OCI-LY7 (cell line): ENCODE measurements around the gene TCP10L. TPM values are rescaled to one million over a fixed set of nuclear protein-coding genes. Genes with fewer than 3 reads are reported as not detected.

Source experiments
- BruUV-seq: library from RNA; stranded (reverse); fragments of 400-500 nt; replicated peaks from 2 replicates; lab custom pipeline; 2021; lab: Mats Ljungman, UMichigan
- CTCF ChIA-PET: fragments of 300-600 bp; sonication (Branson Sonifier 250); formaldehyde crosslinking; loops from one replicate; lab custom pipeline; 2022; ENCODE audit warnings: antibody characterized with exemption; ENCODE audit not compliant: unreplicated experiment; lab: Charles Lee
- POLR2A ChIA-PET: fragments of 300-600 bp; sonication (Branson Sonifier 250); formaldehyde crosslinking; loops from one replicate; lab custom pipeline; 2022; ENCODE audit warnings: antibody characterized with exemption; lab: Charles Lee
- DNase-seq: peaks from one replicate; pipeline ENCODE4 v3.0.0-alpha.2; 2015; ENCODE audit warnings: low spot score
- H2AFZ ChIP-seq: fragments of 200-600 bp; sonication (generic), shearing (Covaris generic); 2 replicates; pipeline ENCODE4 v1.6.1; 2014; ENCODE audit warnings: mild to moderate bottlenecking, antibody characterized with exemption, low read length, moderate library complexity
- H3K27ac ChIP-seq: fragments of 200-600 bp; sonication (generic); 2 replicates; pipeline ENCODE4 v1.5.1; 2014; ENCODE audit warnings: mixed run types, low read depth, mild to moderate bottlenecking, moderate library complexity, low read length, inconsistent platforms; ENCODE audit not compliant: poor library complexity, severe bottlenecking
- H3K36me3 ChIP-seq: fragments of 200-600 bp; sonication (generic); 2 replicates; pipeline ENCODE4 v1.6.1; 2014; ENCODE audit warnings: mild to moderate bottlenecking, antibody characterized with exemption, low read length, moderate library complexity, mixed read lengths; ENCODE audit not compliant: insufficient read depth
- H3K4me1 ChIP-seq: fragments of 200-600 bp; sonication (generic); 2 replicates; pipeline ENCODE4 v1.5.1; 2014; ENCODE audit warnings: mild to moderate bottlenecking, low read length; ENCODE audit not compliant: insufficient read depth, poor library complexity, severe bottlenecking
- H3K4me2 ChIP-seq: fragments of 200-600 bp; sonication (generic); 2 replicates; pipeline ENCODE4 v1.6.1; 2014; ENCODE audit warnings: mild to moderate bottlenecking, low read length
- H3K4me3 ChIP-seq: fragments of 200-600 bp; sonication (generic); 2 replicates; pipeline ENCODE4 v1.5.1; 2014; ENCODE audit warnings: mild to moderate bottlenecking, low read depth, low read length; ENCODE audit not compliant: poor library complexity, severe bottlenecking
- H3K79me2 ChIP-seq: fragments of 200-600 bp; sonication (generic); 2 replicates; pipeline ENCODE4 v1.6.1; 2016; ENCODE audit warnings: low read depth, mild to moderate bottlenecking, low read length, moderate library complexity, mixed read lengths; ENCODE audit not compliant: insufficient read depth
- H3K9me2 ChIP-seq: fragments of 200-600 bp; sonication (generic); 2 replicates; pipeline ENCODE4 v1.6.1; 2016; ENCODE audit warnings: mild to moderate bottlenecking, low read length, mixed read lengths; ENCODE audit not compliant: insufficient read depth
- H3K9me3 ChIP-seq: fragments of 200-600 bp; sonication (generic); 2 replicates; pipeline ENCODE4 v1.6.1; 2014; ENCODE audit warnings: mild to moderate bottlenecking, mixed run types, low read length, mixed read lengths
- H4K20me1 ChIP-seq: fragments of 200-600 bp; sonication (generic); 2 replicates; pipeline ENCODE4 v1.6.1; 2014; ENCODE audit warnings: mild to moderate bottlenecking, antibody characterized with exemption, low read length, moderate library complexity, mixed read lengths; ENCODE audit not compliant: insufficient read depth
- CTCF ChIP-seq: fragments of 200-600 bp; sonication (generic); conservative IDR thresholded peaks from 2 replicates; pipeline ENCODE4 v1.5.1; 2014; ENCODE audit warnings: mild to moderate bottlenecking, antibody characterized with exemption, low read length, moderate library complexity, mixed read lengths
- EZH2phosphoT487 ChIP-seq: fragments of 200-600 bp; sonication (generic); IDR thresholded peaks from 2 replicates; pipeline ENCODE4 v1.6.1; 2018; ENCODE audit warnings: low read depth, borderline replicate concordance, mild to moderate bottlenecking, mixed run types, antibody characterized with exemption, low read length, moderate library complexity, mixed read lengths
- intact Hi-C: fragments of 100-400 bp; cut with micrococcal nuclease; formaldehyde crosslinking; loops from one replicate; pipeline ENCODE4 v1.10.0; 2022; ENCODE audit not compliant: unreplicated experiment
- total RNA-seq, 2 experiments: library from RNA; depleted of rRNA in 1 of 2; stranded (reverse); fragments of >200 nt in 1 of 2; shearing (Covaris generic) in 1 of 2; gene quantifications; 2 replicates each; pipeline ENCODE4 v1.2.3, GENCODE V29; 2014 to 2022

TCP10L gene
- total RNA-seq, 2 experiments from 2014 or later: 0.63 to 3.9 TPM

GRCh38 chr21:32548978-32549377 is 36.3 kb downstream of the TCP10L start:
- Histone ChIP-seq H3K79me2 (no peaks in the 10 kb centered on the region), H3K36me3 (no peaks in the 10 kb centered on the region), H3K4me1 (no peaks in the 10 kb centered on the region), H3K9me2 (no peaks in the 10 kb centered on the region), H2AFZ (no peak overlapping the region), H4K20me1 (no peaks in the 10 kb centered on the region), H3K9me3 (no peaks in the 10 kb centered on the region), H3K4me3 (no peak overlapping the region), H3K27ac (no peak overlapping the region), H3K4me2 (no peak overlapping the region)
- CTCF ChIA-PET: no interaction called here
- TF ChIP-seq EZH2phosphoT487: no peak
- no peak for TF ChIP-seq CTCF
- DNase-seq: no peak
- intact Hi-C loops: no loop called here
- no TSS peak for BruUV-seq
- POLR2A ChIA-PET: interaction anchor here (1.2 kb wide), 1 partner anchor 75 kb away, joined by 4 read pairs; no protein-coding TSS in a partner anchor

- H4K20me1 ChIP-seq: no peaks in the 10 kb centered on the region
- no peak overlapping the region for H2AFZ ChIP-seq
- BruUV-seq: no TSS peak
- H3K9me3 ChIP-seq: no peaks in the 10 kb centered on the region
- H3K27ac ChIP-seq: no peak overlapping the region
- no peak for DNase-seq
- H3K4me2 ChIP-seq: no peak overlapping the region
- CTCF ChIA-PET: no interaction called here
- H3K9me2 ChIP-seq: no peaks in the 10 kb centered on the region
- intact Hi-C loops: no loop called here
- POLR2A ChIA-PET: interaction anchor here (0.5 to 0.6 kb wide), 2 partner anchors 33 to 146 kb away, joined by 3 to 4 read pairs; no protein-coding TSS in a partner anchor
- no peak for TF ChIP-seq CTCF
- no peak for TF ChIP-seq EZH2phosphoT487
- no peaks in the 10 kb centered on the region for H3K36me3 ChIP-seq
- no peaks in the 10 kb centered on the region for H3K4me1 ChIP-seq
- H3K4me3 ChIP-seq: no peak overlapping the region
- no peaks in the 10 kb centered on the region for H3K79me2 ChIP-seq
Observed at GRCh38 chr21:32547018-32547417, 38.3 kb downstream of the TCP10L start.

- Histone ChIP-seq H3K9me3 (no peaks in the 10 kb centered on the region), H3K4me1 (no peaks in the 10 kb centered on the region), H3K79me2 (no peaks in the 10 kb centered on the region), H3K27ac (no peak overlapping the region), H3K4me3 (no peak overlapping the region), H2AFZ (no peak overlapping the region), H3K4me2 (no peak overlapping the region), H3K9me2 (no peaks in the 10 kb centered on the region), H3K36me3 (no peaks in the 10 kb centered on the region), H4K20me1 (no peaks in the 10 kb centered on the region)
- ChIA-PET POLR2A (no interaction called here), CTCF (no interaction called here)
- intact Hi-C loops: no loop called here
- no peak for DNase-seq
- no TSS peak for BruUV-seq
- TF ChIP-seq EZH2phosphoT487 (no peak), CTCF (no peak)
Observed at GRCh38 chr21:32545948-32546441, 39.3 kb downstream of the TCP10L start.
